IMR-90 (cell line): ENCODE data around the gene AGMO. TPM values are rescaled to one million over a fixed set of nuclear protein-coding genes. Genes with fewer than 3 reads are reported as not detected.

Experiments
- ATAC-seq: fragments of 200-7000 bp; cut with Tn5 transposase; 2 replicates; pipeline ENCODE4 v1.9.1; 2020; ENCODE audit warnings: low read depth, mild to moderate bottlenecking, moderate library complexity
- BruUV-seq: library from RNA; stranded (reverse); fragments of 400-500 nt; replicated peaks from 2 replicates; lab custom pipeline; 2021; lab: Mats Ljungman, UMichigan
- CTCF ChIA-PET: fragments of 300-600 bp; formaldehyde crosslinking; extraction: SDS; loops from one replicate; lab custom pipeline; 2021; ENCODE audit warnings: antibody characterized with exemption; lab: Yijun Ruan, JAX
- POLR2A ChIA-PET: fragments of 300-600 bp; sonication (Branson Sonifier 250); formaldehyde crosslinking; loops from one replicate; lab custom pipeline; 2022; ENCODE audit warnings: antibody characterized with exemption; ENCODE audit not compliant: unreplicated experiment; lab: Charles Lee
- DNase-seq: peaks from one replicate; pipeline ENCODE4 v3.0.0; 2013
- H2AFZ ChIP-seq: replicated peaks from 2 replicates; pipeline ENCODE3; 2013; ENCODE audit warnings: low read length, mild to moderate bottlenecking; ENCODE audit not compliant: poor library complexity
- H2AK5ac ChIP-seq: 2 replicates; pipeline ENCODE4 v1.6.1; 2013; ENCODE audit warnings: low read depth, low read length, inconsistent platforms
- H2AK9ac ChIP-seq: replicated peaks from 2 replicates; pipeline ENCODE3; 2013; ENCODE audit warnings: mild to moderate bottlenecking, low read depth, low read length, moderate library complexity; ENCODE audit not compliant: poor library complexity
- H2BK120ac ChIP-seq: 2 replicates; pipeline ENCODE4 v1.6.1; 2013; ENCODE audit warnings: low read depth, low read length, inconsistent platforms
- H2BK15ac ChIP-seq: 3 replicates; pipeline ENCODE4 v1.6.1; 2013; ENCODE audit warnings: low read depth, low read length, inconsistent platforms
- H2BK20ac ChIP-seq: 2 replicates; pipeline ENCODE4 v1.6.1; 2013; ENCODE audit warnings: low read depth, mild to moderate bottlenecking, inconsistent platforms, low read length, moderate library complexity
- H2BK5ac ChIP-seq: 2 replicates; pipeline ENCODE4 v1.6.1; 2013; ENCODE audit warnings: mild to moderate bottlenecking, low read depth, low read length, inconsistent platforms; ENCODE audit not compliant: poor library complexity, severe bottlenecking
- H3K14ac ChIP-seq: replicated peaks from 2 replicates; pipeline ENCODE4 v1.6.1; 2013; ENCODE audit warnings: low read depth, low read length, inconsistent platforms
- H3K18ac ChIP-seq: 2 replicates; pipeline ENCODE4 v1.6.1; 2013; ENCODE audit warnings: low read depth, low read length, control low read depth
- H3K23ac ChIP-seq: 2 replicates; pipeline ENCODE4 v1.6.1; 2013; ENCODE audit warnings: low read depth, low read length, inconsistent platforms
- H3K27ac ChIP-seq: 2 replicates; pipeline ENCODE4 v1.5.1; 2013; ENCODE audit warnings: mild to moderate bottlenecking, control low read depth, low read length; ENCODE audit not compliant: insufficient read depth
- H3K27me3 ChIP-seq: 2 replicates; pipeline ENCODE4 v1.6.1; 2013; ENCODE audit warnings: low read length; ENCODE audit not compliant: control insufficient read depth, insufficient read depth
- H3K36me3 ChIP-seq: 2 replicates; pipeline ENCODE4 v1.6.1; 2013; ENCODE audit warnings: low read length, mixed read lengths; ENCODE audit not compliant: control insufficient read depth, insufficient read depth
- H3K4ac ChIP-seq: 2 replicates; pipeline ENCODE4 v1.6.1; 2013; ENCODE audit warnings: low read depth, low read length, inconsistent platforms
- H3K4me1 ChIP-seq: 2 replicates; pipeline ENCODE4 v1.6.1; 2013; ENCODE audit warnings: low read length, mixed read lengths; ENCODE audit not compliant: control insufficient read depth, insufficient read depth
- H3K4me2 ChIP-seq: 2 replicates; pipeline ENCODE4 v1.6.1; 2013; ENCODE audit warnings: low read depth, mild to moderate bottlenecking, control low read depth, low read length, moderate library complexity
- H3K4me3 ChIP-seq: 2 replicates; pipeline ENCODE4 v1.5.1; 2013; ENCODE audit warnings: low read depth, mild to moderate bottlenecking, control low read depth, low read length, moderate library complexity; ENCODE audit not compliant: insufficient read depth
- H3K56ac ChIP-seq: 2 replicates; pipeline ENCODE4 v1.6.1; 2013; ENCODE audit warnings: low read length, inconsistent platforms; ENCODE audit not compliant: insufficient read depth; ENCODE audit errors: extremely low read depth
- H3K79me1 ChIP-seq, 2 experiments: 2 replicates each; pipeline ENCODE4 v1.6.1; 2013; ENCODE audit warnings: low read length in 2 of 2, inconsistent platforms in 1 of 2, low read depth in 1 of 2
- H3K9ac ChIP-seq: 2 replicates; pipeline ENCODE4 v1.6.1; 2013; ENCODE audit warnings: low read depth, low read length, control low read depth
- H3K9me1 ChIP-seq: 2 replicates; pipeline ENCODE4 v1.6.1; 2013; ENCODE audit warnings: low read length, inconsistent platforms; ENCODE audit not compliant: insufficient read depth
- H3K9me3 ChIP-seq: 2 replicates; pipeline ENCODE4 v1.6.1; 2013; ENCODE audit warnings: low read length; ENCODE audit not compliant: control insufficient read depth, insufficient read depth
- H4K20me1 ChIP-seq: 2 replicates; pipeline ENCODE4 v1.6.1; 2013; ENCODE audit warnings: low read length, inconsistent platforms; ENCODE audit not compliant: insufficient read depth
- H4K5ac ChIP-seq: 2 replicates; pipeline ENCODE4 v1.6.1; 2013; ENCODE audit warnings: mild to moderate bottlenecking, low read depth, low read length, control low read depth
- H4K8ac ChIP-seq, 2 experiments: 2 replicates each; pipeline ENCODE4 v1.6.1; 2013; ENCODE audit warnings: low read depth in 2 of 2, low read length in 2 of 2, control low read depth in 1 of 2, inconsistent platforms in 1 of 2
- H4K91ac ChIP-seq: 2 replicates; pipeline ENCODE4 v1.6.1; 2013; ENCODE audit warnings: low read depth, low read length, inconsistent platforms; ENCODE audit not compliant: insufficient read depth
- MAFK ChIP-seq: IDR thresholded peaks from 2 replicates; pipeline ENCODE4 v1.6.1; 2012; ENCODE audit warnings: low read depth, low read length, improper control_type of control experiment
- WGBS, 2 experiments: methylation state at CpG; one replicate each; pipeline versions ENCODE4 v1.1.5 to v1.1.7; 2013; ENCODE audit warnings: missing lambda C conversion rate in 2 of 2; ENCODE audit not compliant: insufficient read length in 1 of 2; ENCODE audit errors: extremely low coverage in 2 of 2; 5-methylcytosine and 5-hydroxymethylcytosine counted together
- dilution Hi-C: fragments of 300-500 bp; cut with HindIII; formaldehyde crosslinking; loops from one replicate; pipeline ENCODE4 v1.14.3; 2018; ENCODE audit warnings: low sequenced_read_pairs; ENCODE audit not compliant: unreplicated experiment
- in situ Hi-C: fragments of 300-500 bp; cut with MboI; formaldehyde crosslinking; loops from 3 replicates; pipeline ENCODE4 v1.14.3; 2019; ENCODE audit warnings: low sequenced_read_pairs, inconsistent platforms, mixed read lengths
- intact Hi-C: fragments of 100-400 bp; cut with micrococcal nuclease; formaldehyde crosslinking; loops from 2 replicates; pipeline ENCODE4 v1.10.0; 2022
- polyA plus RNA-seq, 3 experiments: library from polyadenylated mRNA; depleted of rRNA; stranded (reverse); fragments of >200 nt; gene quantifications; 2 replicates each; pipeline ENCODE4 v1.2.3, GENCODE V29; 2012; ENCODE audit warnings: low replicate concordance in 1 of 3
- total RNA-seq: library from RNA; depleted of rRNA; stranded (reverse); fragments of >200 nt; gene quantifications from 2 replicates; pipeline ENCODE4 v1.2.3, GENCODE V29; 2012

Gene AGMO
- total and polyA plus RNA-seq, 2 of the 4 experiments (the other 2 are of a cell fraction), result not detected

- H2BK5ac ChIP-seq, result no peak overlapping the region
- H3K9ac ChIP-seq, result no peak overlapping the region
- intact Hi-C loops, result no loop called here
- no peak overlapping the region for H2BK120ac ChIP-seq
- no peak overlapping the region for H3K27ac ChIP-seq
- H2BK20ac ChIP-seq, result no peak overlapping the region
- no peak overlapping the region for H3K23ac ChIP-seq
- H3K56ac ChIP-seq, result no peak overlapping the region
- no peak overlapping the region for H3K4me3 ChIP-seq
- no peaks in the 10 kb centered on the region for H3K9me1 ChIP-seq
- WGBS, 2 experiments, result no CpG with 5 or more reads among the region's 3 CpGs
- no peak overlapping the region for H4K91ac ChIP-seq
- H3K79me1 ChIP-seq, result no peaks in the 10 kb centered on the region
- ChIA-PET POLR2A (no interaction called here), CTCF (interaction anchor here (0.7 kb wide), 1 partner anchor 853 kb away, joined by 3 read pairs; no protein-coding TSS in a partner anchor)
- no peak overlapping the region for H3K4me2 ChIP-seq
- H3K14ac ChIP-seq, result no peak overlapping the region
- no peaks in the 10 kb centered on the region for H3K4me1 ChIP-seq
- no peak overlapping the region for H2AK9ac ChIP-seq
- no peak overlapping the region for H2BK15ac ChIP-seq
- no peaks in the 10 kb centered on the region for H3K9me3 ChIP-seq
- dilution Hi-C loops, result no loop called here
- H3K4ac ChIP-seq, result no peak overlapping the region
- H2AK5ac ChIP-seq, result no peak overlapping the region
- H4K20me1 ChIP-seq, result no peaks in the 10 kb centered on the region
- H3K36me3 ChIP-seq, result no peaks in the 10 kb centered on the region
- H3K18ac ChIP-seq, result no peak overlapping the region
- H3K27me3 ChIP-seq, result no peaks in the 10 kb centered on the region
- no peak overlapping the region for H4K5ac ChIP-seq
- H4K8ac ChIP-seq, result no peak overlapping the region
- no peak for TF ChIP-seq MAFK
- ATAC-seq (no peak), DNase-seq (no peak)
- no peak overlapping the region for H2AFZ ChIP-seq
- BruUV-seq, result no TSS peak
- in situ Hi-C loops, result no loop called here
Observed at GRCh38 chr7:15593382-15593781, 31.6 kb upstream of the AGMO start.
